SH-SY5Y (cell line): Measurements from ENCODE around the gene FBXW8.

Experiments
- GATA2 ChIP-seq: IDR thresholded peaks from 2 replicates; pipeline ENCODE4 v1.6.1; 2011; ENCODE audit warnings: mild to moderate bottlenecking, low read depth, low read length
- GATA3 ChIP-seq: IDR thresholded peaks from 2 replicates; pipeline ENCODE4 v1.6.1; 2011; ENCODE audit warnings: low read depth, mild to moderate bottlenecking, low read length, moderate library complexity

The FBXW8 gene

DNA sequence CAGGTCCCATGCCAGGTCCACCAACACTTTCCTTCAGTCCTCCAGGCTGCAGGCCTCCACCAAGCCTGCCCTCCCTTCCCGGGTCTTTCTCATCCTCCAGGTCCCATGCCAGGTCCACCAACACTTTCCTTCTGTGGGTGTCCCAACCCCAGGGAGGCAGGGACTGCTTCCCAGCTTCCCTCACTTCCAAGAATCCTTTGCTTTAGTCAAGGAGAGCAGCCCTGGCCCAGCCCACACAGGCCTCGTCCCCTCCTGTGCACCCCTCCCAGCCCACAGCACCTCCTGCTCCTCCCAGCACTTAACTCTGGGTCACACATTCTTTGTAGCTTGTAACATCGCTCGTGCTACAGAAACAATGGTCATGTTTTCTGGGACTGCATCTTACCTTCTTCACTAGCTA lies 115.6 kb downstream of the FBXW8 start:
- TF ChIP-seq GATA2 = no peak

DNA sequence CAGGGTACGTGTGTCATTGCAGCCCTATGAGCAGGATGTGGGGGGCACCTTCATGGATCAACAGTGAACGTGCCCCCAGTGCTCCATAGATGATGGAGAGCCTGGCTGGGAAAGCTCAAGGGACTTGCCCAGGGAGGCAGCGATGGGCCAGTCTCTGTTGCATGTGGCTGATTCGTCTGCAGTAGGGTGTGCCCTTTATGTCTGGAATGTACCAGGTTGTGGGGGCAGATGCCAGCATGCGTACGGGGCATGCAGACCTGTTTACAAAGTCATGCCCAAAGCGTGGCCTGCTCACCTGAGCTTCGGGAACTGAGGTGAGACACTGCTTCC lies 116.1 kb downstream of the FBXW8 start:
- TF ChIP-seq GATA3 (no peak), GATA2 (no peak)

GRCh38 chr12:117027251-117028086 lies 116.7 kb downstream of the FBXW8 start:
- TF ChIP-seq GATA3 (no peak), GATA2 (no peak)

DNA sequence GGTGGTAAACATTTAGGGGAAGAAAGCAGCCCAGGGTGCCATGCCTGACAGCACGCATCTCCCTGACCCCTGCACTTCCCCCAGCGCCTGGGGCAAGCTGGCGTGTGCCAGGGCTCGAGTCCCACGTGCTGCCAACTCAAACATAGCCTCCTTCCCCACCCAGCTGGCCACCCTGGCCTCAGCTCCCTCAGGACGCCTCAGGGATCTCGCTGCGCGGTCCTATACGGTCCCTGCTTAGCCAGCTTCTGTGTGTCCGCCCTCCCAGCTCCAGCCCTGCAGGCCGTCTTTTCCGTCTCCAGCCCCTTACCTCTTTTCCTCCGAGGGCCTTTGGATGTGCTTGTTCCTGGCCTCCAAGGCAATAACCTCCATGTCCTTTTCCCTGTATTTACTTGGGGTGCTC lies 117.5 kb downstream of the FBXW8 start:
- TF ChIP-seq GATA2 = no peak
- no peak for TF ChIP-seq GATA3

- no peak for TF ChIP-seq GATA3
Observed at GRCh38 chr12:117030187-117030900, 119.6 kb downstream of the FBXW8 start.

- TF ChIP-seq GATA2 (no peak), GATA3 (no peak)
Observed at GRCh38 chr12:117031843-117032592, 121.3 kb downstream of the FBXW8 start.

- TF ChIP-seq GATA3 = no peak
- TF ChIP-seq GATA2 = no peak
Observed at GRCh38 chr12:117032593-117033381, 122.0 kb downstream of the FBXW8 start.

DNA sequence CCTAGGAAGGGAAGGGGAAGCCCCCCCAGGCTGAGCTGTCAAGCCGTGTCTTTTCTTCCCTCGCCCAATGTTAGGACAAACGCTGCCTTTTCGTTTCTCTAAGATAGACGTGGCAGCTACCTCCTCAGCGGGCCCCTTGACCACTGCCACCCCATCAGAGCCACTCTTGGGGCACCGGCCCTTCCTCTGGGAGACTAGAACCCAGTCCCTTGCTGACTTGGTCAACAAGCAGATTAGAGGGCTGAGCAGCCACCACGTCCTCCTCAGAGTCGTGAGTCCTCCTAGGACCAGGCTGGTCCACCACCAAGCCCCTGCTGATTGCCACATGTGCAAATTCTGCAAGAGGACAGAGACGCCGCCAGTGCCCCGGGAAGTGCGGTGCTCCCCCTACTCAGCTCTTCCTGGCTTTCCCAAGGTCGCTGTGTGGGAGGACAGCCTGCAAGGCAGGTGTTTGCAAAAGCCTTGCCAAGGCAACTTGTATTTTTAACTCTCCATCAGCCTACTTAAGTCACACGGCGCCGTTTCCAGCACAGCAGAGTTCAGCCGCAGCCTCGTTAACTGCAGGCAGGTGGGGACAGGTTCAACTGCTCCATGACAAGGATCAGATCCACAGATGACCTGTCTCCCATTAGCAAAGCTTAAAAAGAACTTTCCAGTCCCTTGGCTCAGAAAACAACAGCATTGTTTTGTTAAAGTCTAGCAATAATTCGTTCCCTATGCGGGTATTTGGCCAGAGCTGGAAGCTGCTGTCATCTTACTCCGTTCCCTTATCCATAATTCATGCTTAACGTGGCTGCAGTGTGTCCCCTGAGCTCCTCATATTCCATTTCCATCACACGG lies 122.9 kb downstream of the FBXW8 start:
- TF ChIP-seq GATA2 = no peak
- TF ChIP-seq GATA3 = no peak

DNA sequence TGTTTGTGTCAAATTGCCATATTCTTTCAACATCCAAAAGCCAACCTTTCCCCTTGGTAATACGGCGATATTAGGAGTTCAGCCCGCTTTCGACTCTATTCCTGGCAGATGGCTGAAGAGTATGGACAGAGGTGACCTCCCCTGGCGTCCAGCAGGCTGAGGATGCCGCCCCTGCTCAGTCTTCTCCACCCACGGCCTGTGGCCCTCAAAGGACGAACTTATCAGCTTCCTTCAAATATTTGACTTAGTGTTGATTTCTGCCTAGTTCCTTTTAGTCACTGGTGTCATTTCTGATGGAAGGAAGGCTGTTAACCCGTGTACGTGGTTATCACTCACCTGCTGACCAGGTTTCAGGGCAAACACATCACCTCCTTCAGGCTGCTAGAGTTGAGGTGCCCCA lies 123.5 kb downstream of the FBXW8 start:
- TF ChIP-seq GATA2 (no peak), GATA3 (no peak)

- no peak for TF ChIP-seq GATA3
- TF ChIP-seq GATA2 = no peak
Observed at GRCh38 chr12:117034701-117035151, 124.0 kb downstream of the FBXW8 start.

- TF ChIP-seq GATA3 (no peak), GATA2 (no peak)
Observed at GRCh38 chr12:117035287-117035686, 124.5 kb downstream of the FBXW8 start.

DNA sequence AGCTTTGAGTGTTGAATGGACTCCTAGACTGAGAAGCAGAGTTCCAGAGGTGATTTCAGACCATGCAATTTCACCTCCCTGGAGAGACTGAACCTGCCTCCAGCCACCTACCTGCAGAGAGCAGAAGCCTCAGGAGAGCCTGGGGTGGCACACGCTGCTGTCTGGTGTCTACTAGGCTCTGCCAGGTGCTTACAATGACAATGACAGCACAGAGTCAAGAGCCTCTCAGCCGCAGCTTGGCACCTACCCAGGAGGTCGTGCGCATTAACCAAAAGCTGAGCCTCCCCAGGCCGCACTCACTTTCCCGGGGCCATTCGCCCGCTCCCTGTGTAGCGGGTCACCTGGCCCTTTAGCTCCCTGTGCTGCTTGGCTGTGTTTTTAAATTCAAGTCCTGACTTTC lies 125.3 kb downstream of the FBXW8 start:
- TF ChIP-seq GATA2 (no peak), GATA3 (no peak)

- TF ChIP-seq GATA2 (no peak), GATA3 (no peak)
Observed at GRCh38 chr12:117036547-117036946, 125.8 kb downstream of the FBXW8 start.
